Activated naive CD4-positive, alpha-beta T cell treated with anti-CD3 and anti-CD28 coated beads for 36 hours (primary cell): Measurements from ENCODE around the gene ART5. TPM values are rescaled to one million over a fixed set of nuclear protein-coding genes. Genes with fewer than 3 reads are reported as not detected.
"Not testable (repeated sequence)": the region's sequence is repeated elsewhere in the genome, so short reads cannot be mapped to it uniquely, and the experiment has no call there.

Experiments used
- CTCF ChIA-PET: fragments of 350-600 bp; sonication (Branson Sonifier 250); formaldehyde crosslinking; loops from one replicate; lab custom pipeline; 2021; ENCODE audit warnings: antibody characterized with exemption; lab: Charles Lee
- DNase-seq: peaks from one replicate; pipeline ENCODE4 v3.0.0-alpha.2; 2020
- H3K27ac Mint-ChIP-seq: one replicate; pipeline ENCODE4 v1.8.0; 2021; ENCODE audit warnings: mild to moderate bottlenecking, mixed read lengths
- H3K27me3 Mint-ChIP-seq: one replicate; pipeline ENCODE4 v1.8.0; 2021; ENCODE audit warnings: low read depth, mixed read lengths
- H3K36me3 Mint-ChIP-seq: one replicate; pipeline ENCODE4 v1.8.0; 2021; ENCODE audit warnings: low read depth, mixed read lengths
- H3K4me1 Mint-ChIP-seq: one replicate; pipeline ENCODE4 v1.8.0; 2021; ENCODE audit warnings: low read depth, mixed read lengths
- H3K4me3 Mint-ChIP-seq: one replicate; pipeline ENCODE4 v1.8.0; 2021; ENCODE audit warnings: mild to moderate bottlenecking, moderate library complexity, mixed read lengths
- H3K9me3 Mint-ChIP-seq: one replicate; pipeline ENCODE4 v1.8.0; 2021; ENCODE audit warnings: mixed read lengths
- intact Hi-C: fragments of 100-400 bp; cut with micrococcal nuclease; formaldehyde crosslinking; loops from one replicate; pipeline ENCODE4 v1.15.1; 2023
- total RNA-seq, 2 experiments: library from RNA; stranded (reverse); gene quantifications; one replicate each; pipeline ENCODE4 v1.2.3, GENCODE V29; 2021

ART5 gene
- total RNA-seq, 2 experiments from 2014 or later = not detected

DNA sequence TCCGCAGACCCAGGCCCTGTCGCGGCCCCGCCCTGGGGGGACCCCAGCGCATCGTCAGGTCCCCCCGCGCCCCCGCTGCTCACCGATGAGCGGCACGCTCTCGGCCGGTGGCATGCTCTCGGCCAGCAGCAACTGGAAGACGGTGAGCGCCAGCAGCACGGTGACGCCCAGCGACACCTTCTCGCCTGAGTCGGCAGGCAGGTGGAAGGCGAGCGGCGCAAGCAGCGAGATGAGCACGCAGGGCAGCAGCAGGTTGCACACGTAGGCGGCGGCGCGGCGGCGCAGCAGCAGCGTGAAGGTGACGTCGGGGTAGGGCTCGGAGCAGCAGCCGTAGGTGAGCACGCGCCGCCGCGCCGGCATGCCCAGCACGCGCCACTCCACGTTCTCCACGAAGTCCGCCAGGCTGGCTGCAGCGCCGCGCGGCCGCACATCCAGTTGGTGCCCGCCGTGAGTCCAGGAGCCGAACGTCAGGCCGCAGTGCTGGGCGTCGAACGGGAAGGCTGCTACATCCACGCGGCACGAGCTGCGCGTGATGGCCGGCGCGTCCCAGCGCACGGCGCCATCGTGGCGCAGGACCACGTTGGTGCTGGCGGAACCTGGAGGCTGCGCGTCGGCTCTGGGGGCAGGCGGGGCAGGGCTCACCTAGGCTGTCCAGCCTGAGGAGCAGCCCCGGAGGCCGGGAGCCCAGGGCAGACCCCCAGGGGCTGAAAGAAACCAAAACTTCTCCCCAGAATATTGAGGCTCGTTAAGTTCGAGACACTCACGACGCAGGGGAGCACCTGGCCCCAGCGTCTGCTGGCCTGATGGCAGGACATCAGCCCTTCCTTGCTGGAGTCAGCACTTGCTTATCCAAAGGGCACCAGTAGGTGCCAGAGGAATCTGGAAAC lies 25.6 kb upstream of the ART5 start:
- intact Hi-C loops = no loop called here
- no peaks in the 10 kb centered on the region for H3K4me1 Mint-ChIP-seq
- CTCF ChIA-PET = no interaction called here
- peaks cover 25% of the 10 kb centered on the region for H3K36me3 Mint-ChIP-seq
- no peak overlapping the region for H3K27ac Mint-ChIP-seq
- H3K9me3 Mint-ChIP-seq = no peaks in the 10 kb centered on the region
- H3K4me3 Mint-ChIP-seq = no peak overlapping the region
- DNase-seq = no peak
- no peaks in the 10 kb centered on the region for H3K27me3 Mint-ChIP-seq

GRCh38 chr11:3666023-3666530 lies 24.3 kb upstream of the ART5 start:
- CTCF ChIA-PET = no interaction called here
- Mint-ChIP-seq H3K36me3 (peaks cover 22% of the 10 kb centered on the region), H3K4me1 (no peaks in the 10 kb centered on the region), H3K27me3 (no peaks in the 10 kb centered on the region), H3K9me3 (no peaks in the 10 kb centered on the region), H3K4me3 (no peak overlapping the region), H3K27ac (no peak overlapping the region)
- DNase-seq = no peak
- intact Hi-C loops = no loop called here

DNA sequence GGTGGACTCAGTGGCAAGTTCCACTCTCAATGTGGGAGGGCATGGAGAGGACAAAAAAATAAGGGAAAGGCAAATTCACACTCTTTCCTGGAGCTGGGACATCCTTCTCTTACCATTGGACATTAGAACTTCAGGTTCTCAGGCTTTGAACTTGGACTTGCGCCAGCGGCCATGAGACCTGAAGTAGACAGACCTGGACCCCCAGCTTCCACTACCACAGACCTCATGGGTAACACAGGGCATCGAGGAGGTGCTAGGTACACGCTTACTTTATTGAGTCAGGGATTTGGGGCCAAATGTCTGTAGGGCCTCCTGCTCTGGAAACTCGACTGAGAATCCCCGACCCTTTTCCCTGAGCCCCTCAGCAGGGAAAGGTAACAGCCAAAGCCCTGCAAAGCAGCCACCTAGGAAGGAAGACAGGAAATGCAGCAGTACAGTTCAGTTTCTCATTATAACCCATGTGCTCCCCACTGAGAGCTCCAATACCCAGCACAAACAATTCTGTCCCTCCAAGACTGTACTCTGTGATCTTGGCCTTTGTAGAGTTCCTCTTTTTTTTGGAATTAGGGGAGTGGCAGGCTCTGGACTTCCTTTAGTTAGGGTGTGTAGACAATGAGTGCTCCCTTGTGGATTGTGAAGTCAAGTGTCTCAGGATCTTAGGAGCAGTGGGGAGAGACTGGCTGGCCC lies 23.7 kb upstream of the ART5 start:
- Mint-ChIP-seq H3K36me3 (peaks cover 18% of the 10 kb centered on the region), H3K27ac (no peak overlapping the region), H3K4me1 (no peaks in the 10 kb centered on the region), H3K9me3 (no peaks in the 10 kb centered on the region), H3K27me3 (no peaks in the 10 kb centered on the region), H3K4me3 (no peak overlapping the region)
- CTCF ChIA-PET = no interaction called here
- DNase-seq = no peak
- intact Hi-C loops = no loop called here

DNA sequence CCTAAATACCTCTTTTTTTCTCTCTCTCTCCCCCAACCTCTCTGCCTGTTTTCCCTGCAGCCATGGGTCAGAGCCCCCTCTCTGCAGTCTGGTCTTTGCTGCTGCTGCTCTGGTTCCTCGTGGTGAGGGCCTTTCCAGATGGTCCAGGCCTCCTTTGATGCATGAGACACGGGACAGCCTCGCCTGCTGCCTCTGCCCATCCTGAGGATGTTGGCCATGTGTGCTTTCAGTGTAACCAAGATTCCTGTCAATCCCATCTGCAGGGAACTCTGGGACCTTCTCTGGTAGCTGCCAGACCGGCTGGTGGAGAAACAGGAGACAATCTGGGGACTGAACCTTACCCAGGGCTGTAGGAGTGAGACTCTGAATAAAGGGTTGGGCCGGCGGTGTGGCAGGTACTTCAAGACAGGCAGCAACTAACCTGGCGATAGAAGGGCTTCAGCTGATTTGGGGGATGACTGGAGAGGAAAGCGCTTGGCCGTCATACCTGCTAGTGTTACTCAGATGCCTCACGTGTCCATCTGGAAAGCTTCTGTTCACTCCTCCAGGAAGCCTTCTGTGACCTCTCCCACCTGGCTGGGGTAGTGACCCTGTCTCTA lies 22.3 kb upstream of the ART5 start:
- Mint-ChIP-seq H3K9me3 (no peaks in the 10 kb centered on the region), H3K27me3 (no peaks in the 10 kb centered on the region), H3K36me3 (peaks cover 9% of the 10 kb centered on the region), H3K27ac (no peak overlapping the region), H3K4me3 (no peak overlapping the region), H3K4me1 (no peaks in the 10 kb centered on the region)
- CTCF ChIA-PET = interaction anchor here (0.8 kb wide), 1 partner anchor 114 kb away, joined by 3 read pairs; no protein-coding TSS in a partner anchor
- intact Hi-C loops = no loop called here
- DNase-seq = no peak

- H3K27ac Mint-ChIP-seq = no peak overlapping the region
- intact Hi-C loops = no loop called here
- CTCF ChIA-PET = no interaction called here
- H3K4me3 Mint-ChIP-seq = no peak overlapping the region
- DNase-seq = no peak
- H3K9me3 Mint-ChIP-seq = no peaks in the 10 kb centered on the region
- peaks cover 6% of the 10 kb centered on the region for H3K36me3 Mint-ChIP-seq
- peaks cover 3% of the 10 kb centered on the region for H3K27me3 Mint-ChIP-seq
- no peaks in the 10 kb centered on the region for H3K4me1 Mint-ChIP-seq
Measured at GRCh38 chr11:3662856-3663255, 21.1 kb upstream of the ART5 start.

- no peaks in the 10 kb centered on the region for H3K4me1 Mint-ChIP-seq
- CTCF ChIA-PET = no interaction called here
- H3K27ac Mint-ChIP-seq = no peak overlapping the region
- peaks cover 3% of the 10 kb centered on the region for H3K27me3 Mint-ChIP-seq
- H3K9me3 Mint-ChIP-seq = no peaks in the 10 kb centered on the region
- DNase-seq = no peak
- intact Hi-C loops = no loop called here
- no peak overlapping the region for H3K4me3 Mint-ChIP-seq
- H3K36me3 Mint-ChIP-seq = peaks cover 5% of the 10 kb centered on the region
Measured at GRCh38 chr11:3660960-3661359, 19.2 kb upstream of the ART5 start.

GRCh38 chr11:3659595-3660515 lies 18.1 kb upstream of the ART5 start:
- no peaks in the 10 kb centered on the region for H3K9me3 Mint-ChIP-seq
- no peak overlapping the region for H3K4me3 Mint-ChIP-seq
- no peak for DNase-seq
- peaks cover under 1% of the 10 kb centered on the region for H3K36me3 Mint-ChIP-seq
- peaks cover 3% of the 10 kb centered on the region for H3K27me3 Mint-ChIP-seq
- H3K4me1 Mint-ChIP-seq = no peaks in the 10 kb centered on the region
- CTCF ChIA-PET = no interaction called here
- H3K27ac Mint-ChIP-seq = no peak overlapping the region
- intact Hi-C loops = no loop called here

DNA sequence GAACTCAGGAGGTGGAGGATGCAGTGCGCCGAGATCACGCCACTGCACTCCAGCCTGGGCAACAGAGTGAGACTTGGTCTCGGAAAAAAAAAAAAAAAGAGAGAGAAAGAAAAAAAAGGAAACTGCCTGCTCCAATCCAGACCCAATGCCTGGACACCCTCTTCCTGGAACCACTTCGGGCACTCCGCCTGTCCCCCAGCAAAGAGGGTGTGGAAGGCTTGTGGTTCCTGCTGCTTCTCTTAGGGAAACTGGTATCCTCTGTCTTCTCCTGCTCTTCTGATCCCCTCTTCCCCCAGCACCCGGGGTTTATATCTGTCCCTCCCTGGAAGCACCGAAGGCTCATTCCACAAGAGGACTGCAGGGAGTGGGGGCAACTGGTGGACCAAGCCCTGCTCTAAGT lies 16.5 kb upstream of the ART5 start:
- no peak overlapping the region for H3K4me3 Mint-ChIP-seq
- H3K4me1 Mint-ChIP-seq = no peaks in the 10 kb centered on the region
- H3K9me3 Mint-ChIP-seq = no peaks in the 10 kb centered on the region
- H3K27me3 Mint-ChIP-seq = peaks cover 3% of the 10 kb centered on the region
- no peak overlapping the region for H3K27ac Mint-ChIP-seq
- H3K36me3 Mint-ChIP-seq = no peaks in the 10 kb centered on the region
- CTCF ChIA-PET = interaction anchor here (0.7 kb wide), 1 partner anchor 15 kb away, joined by 3 read pairs; no protein-coding TSS in a partner anchor
- intact Hi-C loops = no loop called here
- no peak for DNase-seq

DNA sequence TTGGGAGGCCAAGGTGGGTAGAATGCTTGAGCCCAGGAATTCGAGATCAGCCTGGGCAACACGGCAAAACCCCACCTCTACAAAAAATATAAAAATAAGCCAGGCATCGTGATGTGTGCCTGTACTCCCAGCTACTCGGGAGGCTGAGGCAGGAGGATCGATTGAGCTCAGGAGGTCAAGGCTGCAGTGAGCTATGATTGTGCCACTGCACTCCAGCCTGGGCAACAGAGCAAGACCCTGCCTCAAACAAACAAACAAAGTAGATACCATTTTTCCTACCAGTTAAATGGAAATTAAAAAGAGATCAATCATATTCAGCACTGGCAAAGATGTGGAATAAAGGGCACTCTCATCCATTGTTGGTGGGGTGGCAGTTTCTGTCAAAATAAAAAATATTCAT lies 15.5 kb upstream of the ART5 start:
- H3K27ac Mint-ChIP-seq, H3K9me3 Mint-ChIP-seq, CTCF ChIA-PET, DNase-seq, H3K4me1 Mint-ChIP-seq, H3K4me3 Mint-ChIP-seq, H3K27me3 Mint-ChIP-seq, intact Hi-C loops, H3K36me3 Mint-ChIP-seq: not testable (repeated sequence)

GRCh38 chr11:3655547-3655946 lies 13.8 kb upstream of the ART5 start:
- no peaks in the 10 kb centered on the region for H3K4me1 Mint-ChIP-seq
- peaks cover 3% of the 10 kb centered on the region for H3K27me3 Mint-ChIP-seq
- no peak overlapping the region for H3K27ac Mint-ChIP-seq
- H3K4me3 Mint-ChIP-seq = no peak overlapping the region
- H3K36me3 Mint-ChIP-seq = no peaks in the 10 kb centered on the region
- CTCF ChIA-PET = no interaction called here
- intact Hi-C loops = no loop called here
- DNase-seq = no peak
- no peaks in the 10 kb centered on the region for H3K9me3 Mint-ChIP-seq

- CTCF ChIA-PET, intact Hi-C loops, H3K9me3 Mint-ChIP-seq, H3K4me3 Mint-ChIP-seq, H3K4me1 Mint-ChIP-seq, H3K36me3 Mint-ChIP-seq, DNase-seq, H3K27me3 Mint-ChIP-seq, H3K27ac Mint-ChIP-seq: not testable (repeated sequence)
Measured at GRCh38 chr11:3652514-3652913, 10.7 kb upstream of the ART5 start.

DNA sequence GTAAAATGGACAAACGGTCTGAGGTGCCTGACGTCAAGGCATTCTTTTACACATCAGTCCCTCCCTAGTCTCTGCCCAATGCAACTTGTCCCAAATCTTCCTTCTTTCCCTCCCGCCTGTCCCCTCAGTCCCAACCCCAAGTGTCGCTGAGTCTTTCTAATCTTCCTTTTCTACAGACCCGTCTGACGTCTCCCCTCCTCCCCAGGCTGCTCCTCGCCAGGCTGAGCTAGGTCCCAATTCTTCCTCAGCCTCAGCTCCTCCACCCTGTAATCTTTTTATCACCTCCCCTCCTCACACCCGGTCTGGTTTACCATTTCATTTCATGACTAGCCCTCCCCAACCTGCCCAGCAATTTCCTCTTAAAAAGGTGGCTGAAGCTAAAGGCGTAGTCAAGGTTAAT lies 7.6 kb upstream of the ART5 start:
- H3K36me3 Mint-ChIP-seq, H3K4me1 Mint-ChIP-seq, DNase-seq, H3K27ac Mint-ChIP-seq, intact Hi-C loops, H3K27me3 Mint-ChIP-seq, H3K9me3 Mint-ChIP-seq, H3K4me3 Mint-ChIP-seq: not testable (repeated sequence)
- CTCF ChIA-PET = interaction anchor here (0.6 kb wide), 1 partner anchor 491 kb away, joined by 3 read pairs; no protein-coding TSS in a partner anchor
